Neural cell (in vitro differentiated cells): Measurements from ENCODE around the gene SIM1. TPM values are rescaled to one million over a fixed set of nuclear protein-coding genes. Genes with fewer than 3 reads are reported as not detected.

ENCODE experiments used
- H2AFZ ChIP-seq: fragments of 200-600, 300-800 bp; sonication (generic), shearing (Covaris generic); 2 replicates; pipeline ENCODE4 v1.6.0; 2014; ENCODE audit warnings: low read depth, mild to moderate bottlenecking, antibody characterized with exemption, low read length, moderate library complexity
- H3F3A ChIP-seq: fragments of 200-600 bp; shearing (Covaris generic); 2 replicates; pipeline ENCODE4 v1.6.1; 2016; ENCODE audit warnings: mild to moderate bottlenecking, moderate library complexity, mixed read lengths, antibody characterized with exemption, low read length; ENCODE audit not compliant: insufficient read depth, poor library complexity, severe bottlenecking
- H3K27ac ChIP-seq: fragments of 200-600, 300-800 bp; sonication (generic), shearing (Covaris generic); 2 replicates; pipeline ENCODE4 v1.5.1; 2014; ENCODE audit warnings: mild to moderate bottlenecking, low read length, moderate library complexity
- H3K27me3 ChIP-seq: fragments of 300-800, 200-600 bp; sonication (generic), shearing (Covaris generic); 2 replicates; pipeline ENCODE4 v1.6.0; 2014; ENCODE audit warnings: mild to moderate bottlenecking, low read depth, low read length, moderate library complexity; ENCODE audit not compliant: insufficient read depth
- H3K36me3 ChIP-seq: fragments of 300-800, 200-600 bp; sonication (generic), shearing (Covaris generic); 2 replicates; pipeline ENCODE4 v1.5.1; 2014; ENCODE audit warnings: mild to moderate bottlenecking, antibody characterized with exemption, low read length, moderate library complexity; ENCODE audit not compliant: insufficient read depth
- H3K4me2 ChIP-seq: fragments of 300-800, 200-600 bp; sonication (generic), shearing (Covaris generic); 2 replicates; pipeline ENCODE4 v1.6.0; 2014; ENCODE audit warnings: mild to moderate bottlenecking, low read length
- H3K4me3 ChIP-seq: fragments of 300-800, 200-600 bp; sonication (generic), shearing (Covaris generic); 2 replicates; pipeline ENCODE4 v1.5.1; 2014; ENCODE audit warnings: mild to moderate bottlenecking, low read length, moderate library complexity
- H3K79me2 ChIP-seq: fragments of 200-600 bp; shearing (Covaris generic); replicated peaks from 2 replicates; pipeline ENCODE4 v1.6.0; 2014; ENCODE audit warnings: mild to moderate bottlenecking, low read length, moderate library complexity; ENCODE audit not compliant: insufficient read depth
- H3K9ac ChIP-seq: fragments of 300-800, 200-600 bp; sonication (generic), shearing (Covaris generic); 2 replicates; pipeline ENCODE4 v1.6.1; 2016; ENCODE audit warnings: mild to moderate bottlenecking, low read length, mixed read lengths
- H3K9me2 ChIP-seq: fragments of 200-600 bp; shearing (Covaris generic); 2 replicates; pipeline ENCODE4 v1.6.1; 2016; ENCODE audit warnings: mild to moderate bottlenecking, low read length, mixed read lengths; ENCODE audit not compliant: insufficient read depth
- H3K9me3 ChIP-seq: fragments of 200-600, 300-800 bp; sonication (generic), shearing (Covaris generic); 2 replicates; pipeline ENCODE4 v1.6.1; 2016; ENCODE audit warnings: mild to moderate bottlenecking, mixed run types, low read length, moderate library complexity, mixed read lengths
- H4K20me1 ChIP-seq: fragments of 200-600 bp; shearing (Covaris generic); 2 replicates; pipeline ENCODE4 v1.6.1; 2016; ENCODE audit warnings: mild to moderate bottlenecking, mixed run types; ENCODE audit not compliant: insufficient read depth
- CTCF ChIP-seq: fragments of 450-650 bp; IDR thresholded peaks from 2 replicates; pipeline ENCODE4 v1.5.1; 2014; ENCODE audit warnings: antibody characterized with exemption, mild to moderate bottlenecking, moderate library complexity; ENCODE audit not compliant: poor library complexity, severe bottlenecking
- EP300 ChIP-seq: fragments of 450-650 bp; conservative IDR thresholded peaks from 2 replicates; pipeline ENCODE4 v1.6.1; 2014; ENCODE audit warnings: antibody characterized with exemption, mild to moderate bottlenecking, moderate library complexity; ENCODE audit not compliant: poor library complexity, severe bottlenecking
- EZH2 ChIP-seq: fragments of 200-600, 300-800 bp; shearing (Covaris generic), sonication (generic); IDR thresholded peaks from 2 replicates; pipeline ENCODE4 v1.6.1; 2014; ENCODE audit warnings: antibody characterized with exemption, low read length, borderline replicate concordance, mild to moderate bottlenecking; ENCODE audit not compliant: insufficient read depth, poor library complexity, severe bottlenecking
- POLR2AphosphoS5 ChIP-seq: IDR thresholded peaks from 2 replicates; pipeline ENCODE4 v1.6.1; 2012
- REST ChIP-seq: IDR thresholded peaks from 2 replicates; pipeline ENCODE4 v1.6.1; 2012; ENCODE audit warnings: borderline replicate concordance
- SMC3 ChIP-seq: fragments of 450-650 bp; conservative IDR thresholded peaks from 2 replicates; pipeline ENCODE4 v1.6.1; 2014; ENCODE audit warnings: antibody characterized with exemption, mild to moderate bottlenecking, moderate library complexity; ENCODE audit not compliant: poor library complexity
- TAF1 ChIP-seq: IDR thresholded peaks from 2 replicates; pipeline ENCODE4 v1.6.1; 2012; ENCODE audit warnings: low read depth
- polyA plus RNA-seq: library from polyadenylated mRNA; depleted of rRNA; stranded (reverse); fragments of >200 nt; gene quantifications from 2 replicates; pipeline ENCODE4 v1.2.3, GENCODE V29; 2014

The SIM1 gene
- polyA plus RNA-seq, 1 donor from 2014 or later = not detected

- Histone ChIP-seq H3K27me3 (no peaks in the 10 kb centered on the region), H3K36me3 (no peaks in the 10 kb centered on the region), H3K4me2 (no peak overlapping the region), H3K9me2 (no peaks in the 10 kb centered on the region), H3K9ac (no peak overlapping the region), H3K9me3 (no peaks in the 10 kb centered on the region), H4K20me1 (no peaks in the 10 kb centered on the region), H3F3A (no peaks in the 10 kb centered on the region), H2AFZ (no peak overlapping the region), H3K27ac (no peak overlapping the region), H3K79me2 (no peaks in the 10 kb centered on the region), H3K4me3 (no peak overlapping the region)
- TF ChIP-seq REST = no peak
- no peak for TF ChIP-seq TAF1
- no peak for TF ChIP-seq POLR2AphosphoS5
- TF ChIP-seq EZH2 = no peak
- TF ChIP-seq SMC3 = no peak
- TF ChIP-seq CTCF = no peak
- TF ChIP-seq EP300 = no peak
Measured at GRCh38 chr6:100382767-100383195, 81.9 kb downstream of the SIM1 start.

DNA sequence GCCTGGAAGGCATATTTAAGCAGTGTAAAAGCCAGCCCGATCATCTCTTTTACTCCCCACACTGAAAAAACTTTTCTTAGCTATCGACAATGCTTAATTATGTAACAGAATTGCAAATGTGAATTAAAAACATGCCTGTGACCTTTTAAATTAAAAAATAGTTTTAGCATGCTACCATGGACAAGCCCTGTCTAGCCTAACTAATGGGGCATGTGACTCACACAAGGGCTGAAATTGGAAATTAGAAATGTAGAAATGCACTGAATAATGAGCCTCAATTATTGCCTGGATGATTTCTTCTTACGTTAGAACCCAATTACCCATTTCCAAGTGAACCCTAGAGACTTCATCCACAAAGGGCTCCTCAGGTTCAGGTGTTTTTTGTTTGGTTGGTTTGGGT lies 82.7 kb downstream of the SIM1 start:
- H3K36me3 ChIP-seq = no peaks in the 10 kb centered on the region
- no peaks in the 10 kb centered on the region for H3F3A ChIP-seq
- no peak overlapping the region for H3K4me2 ChIP-seq
- H3K79me2 ChIP-seq = no peaks in the 10 kb centered on the region
- H3K4me3 ChIP-seq = no peak overlapping the region
- H3K9me3 ChIP-seq = no peaks in the 10 kb centered on the region
- H4K20me1 ChIP-seq = no peaks in the 10 kb centered on the region
- H2AFZ ChIP-seq = no peak overlapping the region
- H3K27ac ChIP-seq = no peak overlapping the region
- no peaks in the 10 kb centered on the region for H3K27me3 ChIP-seq
- H3K9me2 ChIP-seq = no peaks in the 10 kb centered on the region
- no peak overlapping the region for H3K9ac ChIP-seq
- TF ChIP-seq EZH2 = no peak
- TF ChIP-seq EP300 = no peak
- TF ChIP-seq CTCF = no peak
- no peak for TF ChIP-seq SMC3
